Thyroid gland (tissue), 4 donors: Measurements from ENCODE around the gene GLIS1.

Experiments
- CTCF ChIP-seq, 6 experiments: fragments of 200-600 bp in 3 of 6; fragments of 450-650 bp in 3 of 6; sonication (generic) in 3 of 6; IDR thresholded peaks; one replicate each; pipeline ENCODE4 v1.5.1; 2016 to 2019; ENCODE audit warnings: antibody characterized with exemption in 6 of 6, mild to moderate bottlenecking in 2 of 6, inconsistent platforms in 1 of 6, moderate library complexity in 1 of 6
- POLR2A ChIP-seq, 2 donors: fragments of 450-650 bp; IDR thresholded peaks; one replicate each; pipeline ENCODE4 v1.6.1; 2017; ENCODE audit warnings: antibody characterized with exemption in 2 of 2, mild to moderate bottlenecking in 2 of 2, moderate library complexity in 1 of 2

GRCh38 chr1:53690411-53690810 is 48.6 kb downstream of the GLIS1 start:
- TF ChIP-seq POLR2A (IDR thresholded peaks at IDR 0.05) (no peak), CTCF (IDR thresholded peaks at IDR 0.05) (no peak)
